NCI-H2196 (cell line): Measurements from ENCODE around the gene TSPAN16.
"Not testable (repeated sequence)": the region's sequence is repeated elsewhere in the genome, so short reads cannot be mapped to it uniquely, and the experiment has no call there.

ENCODE experiments used
- DNase-seq: peaks from one replicate; lab custom pipeline; 2025; ENCODE audit not compliant: unreplicated experiment; lab: John Stamatoyannopoulos, UW

TSPAN16 gene

GRCh38 chr19:11300811-11301120, 4.8 kb downstream of the TSPAN16 start:
- no peak for DNase-seq

GRCh38 chr19:11304936-11305335, 9.0 kb downstream of the TSPAN16 start:
- no peak for DNase-seq

- DNase-seq = no peak
Observed at GRCh38 chr19:11306337-11306736, 10.4 kb downstream of the TSPAN16 start.

GRCh38 chr19:11320278-11320995, 24.5 kb downstream of the TSPAN16 start:
- DNase-seq = not testable (repeated sequence)

GRCh38 chr19:11321191-11322126, 25.5 kb downstream of the TSPAN16 start:
- DNase-seq = no peak

GRCh38 chr19:11322269-11323024, 26.5 kb downstream of the TSPAN16 start:
- no peak for DNase-seq

GRCh38 chr19:11323601-11324078, 27.7 kb downstream of the TSPAN16 start:
- no peak for DNase-seq

- DNase-seq = peak; percentile 91
Observed at GRCh38 chr19:11324079-11324661, 28.2 kb downstream of the TSPAN16 start.

- no peak for DNase-seq
Observed at GRCh38 chr19:11324748-11325389, 28.9 kb downstream of the TSPAN16 start.

- DNase-seq = no peak
Observed at GRCh38 chr19:11325544-11325943, 29.6 kb downstream of the TSPAN16 start.

GRCh38 chr19:11330127-11330526, 34.2 kb downstream of the TSPAN16 start:
- DNase-seq = no peak

- no peak for DNase-seq
Observed at GRCh38 chr19:11331502-11331901, 35.5 kb downstream of the TSPAN16 start.

GRCh38 chr19:11332822-11333221, 36.9 kb downstream of the TSPAN16 start:
- DNase-seq = no peak

- not testable (repeated sequence) for DNase-seq
Observed at GRCh38 chr19:11333838-11334237, 37.9 kb downstream of the TSPAN16 start.

- DNase-seq = no peak
Observed at GRCh38 chr19:11335449-11336146, 39.6 kb downstream of the TSPAN16 start.

- no peak for DNase-seq
Observed at GRCh38 chr19:11337080-11337479, 41.1 kb downstream of the TSPAN16 start.

GRCh38 chr19:11338121-11338520, 42.2 kb downstream of the TSPAN16 start:
- no peak for DNase-seq

GRCh38 chr19:11338569-11339253, 42.8 kb downstream of the TSPAN16 start:
- DNase-seq = no peak
